KOPT-K1 (cell line): Measurements from ENCODE around the gene R3HDM2.

ENCODE experiments used
- H3K27ac ChIP-seq: fragments of 200-600 bp; sonication (generic); 2 replicates; pipeline ENCODE4 v1.5.1; 2016; ENCODE audit warnings: antibody characterized with exemption, mild to moderate bottlenecking, low read depth, low read length; ENCODE audit not compliant: poor library complexity, severe bottlenecking
- H3K36me3 ChIP-seq: fragments of 200-600 bp; sonication (generic); 2 replicates; pipeline ENCODE4 v1.5.1; 2017; ENCODE audit warnings: antibody characterized with exemption, mild to moderate bottlenecking, low read length, moderate library complexity; ENCODE audit not compliant: insufficient read depth
- H3K9me3 ChIP-seq: fragments of 200-600 bp; sonication (generic); 2 replicates; pipeline ENCODE4 v1.5.1; 2017; ENCODE audit warnings: antibody characterized with exemption, low read length, mild to moderate bottlenecking; ENCODE audit not compliant: insufficient read depth, poor library complexity, severe bottlenecking

R3HDM2 gene

GRCh38 chr12:57430931-57431566 is at the start of gene R3HDM2:
TSS of gene R3HDM2 (minus strand) at chr12:57431043. CDS start at chr12:57310428, 120,615 bp downstream.
- Histone ChIP-seq H3K27ac (peak within 1 kb of the TSS; percentile 74), H3K36me3 (0 out of 2 replicates have a peak, but pooled peaks cover under 1% of the 10 kb centered on the region), H3K9me3 (no peaks in the 10 kb centered on the region)

GRCh38 chr12:57479376-57480115 is 48.7 kb upstream of the R3HDM2 start, which contains the start of gene ARHGAP9:
TSS of gene ARHGAP9 (minus strand) at chr12:57479866. CDS start at chr12:57479406, 460 bp downstream.
- Histone ChIP-seq H3K36me3 (peaks cover 20% of the 10 kb centered on the region), H3K27ac (peak within 1 kb of the TSS; percentile 94), H3K9me3 (no peaks in the 10 kb centered on the region)

GRCh38 chr12:57479043-57479375 is 48.2 kb upstream of the R3HDM2 start:
- H3K27ac ChIP-seq, result peak overlapping the region; percentile 94
- H3K36me3 ChIP-seq, result peaks cover 25% of the 10 kb centered on the region
- H3K9me3 ChIP-seq, result no peaks in the 10 kb centered on the region

- Histone ChIP-seq H3K9me3 (no peaks in the 10 kb centered on the region), H3K27ac (peak overlapping the region; percentile 94), H3K36me3 (peaks cover 33% of the 10 kb centered on the region)
These were observed 47.2 kb upstream of the R3HDM2 start for GRCh38 chr12:57477710-57478681.

GRCh38 chr12:57476993-57477709 is 46.3 kb upstream of the R3HDM2 start:
- H3K36me3 ChIP-seq, result peaks cover 42% of the 10 kb centered on the region
- H3K9me3 ChIP-seq, result no peaks in the 10 kb centered on the region
- H3K27ac ChIP-seq, result peak overlapping the region; percentile 94

GRCh38 chr12:57476162-57476992 is 45.5 kb upstream of the R3HDM2 start:
- Histone ChIP-seq H3K36me3 (peaks cover 49% of the 10 kb centered on the region), H3K27ac (peak overlapping the region; percentile 94), H3K9me3 (no peaks in the 10 kb centered on the region)

GRCh38 chr12:57475271-57476161 is 44.7 kb upstream of the R3HDM2 start:
- H3K9me3 ChIP-seq, result no peaks in the 10 kb centered on the region
- H3K27ac ChIP-seq, result no peak overlapping the region
- peaks cover 57% of the 10 kb centered on the region for H3K36me3 ChIP-seq

GRCh38 chr12:57474862-57475261 is 44.0 kb upstream of the R3HDM2 start:
- H3K9me3 ChIP-seq, result no peaks in the 10 kb centered on the region
- H3K36me3 ChIP-seq, result peaks cover 64% of the 10 kb centered on the region
- H3K27ac ChIP-seq, result no peak overlapping the region

GRCh38 chr12:57474430-57474829 is 43.6 kb upstream of the R3HDM2 start:
- H3K27ac ChIP-seq, result no peak overlapping the region
- no peaks in the 10 kb centered on the region for H3K9me3 ChIP-seq

GRCh38 chr12:57473886-57474285 is 43.0 kb upstream of the R3HDM2 start:
- peaks cover 74% of the 10 kb centered on the region for H3K36me3 ChIP-seq
- no peaks in the 10 kb centered on the region for H3K9me3 ChIP-seq
- H3K27ac ChIP-seq, result no peak overlapping the region

More at GRCh38 chr12:57474430-57474829, 43.6 kb upstream of the R3HDM2 start:
- peaks cover 68% of the 10 kb centered on the region for H3K36me3 ChIP-seq

GRCh38 chr12:57473392-57473791 is 42.5 kb upstream of the R3HDM2 start:
- no peak overlapping the region for H3K27ac ChIP-seq
- H3K36me3 ChIP-seq, result peaks cover 79% of the 10 kb centered on the region
- no peaks in the 10 kb centered on the region for H3K9me3 ChIP-seq

GRCh38 chr12:57472391-57472790 is 41.5 kb upstream of the R3HDM2 start:
- H3K9me3 ChIP-seq, result no peaks in the 10 kb centered on the region
- peaks cover 80% of the 10 kb centered on the region for H3K36me3 ChIP-seq
- no peak overlapping the region for H3K27ac ChIP-seq

- peaks cover 80% of the 10 kb centered on the region for H3K36me3 ChIP-seq
- no peak overlapping the region for H3K27ac ChIP-seq
- no peaks in the 10 kb centered on the region for H3K9me3 ChIP-seq
These were observed 40.8 kb upstream of the R3HDM2 start for GRCh38 chr12:57471661-57472060.
